Measurements from ENCODE around the gene GLTPD2. TPM values are rescaled to one million over a fixed set of nuclear protein-coding genes. Genes with fewer than 3 reads are reported as not detected.
"Not testable (repeated sequence)": the region's sequence is repeated elsewhere in the genome, so short reads cannot be mapped to it uniquely, and the experiment has no call there.

Gene GLTPD2
- total RNA-seq, 1 donor from 2014 or later = 0.46 TPM

- no peak for DNase-seq (ENCODE audit: low spot score)
These were observed 19.0 kb downstream of the GLTPD2 start for GRCh38 chr17:4807605-4808377.

- peak; percentile 35 for DNase-seq (ENCODE audit: low spot score)
These were observed 19.6 kb downstream of the GLTPD2 start for GRCh38 chr17:4808378-4808767.

- no peak for DNase-seq (ENCODE audit: low spot score)
These were observed 22.0 kb downstream of the GLTPD2 start for GRCh38 chr17:4810696-4811290.

GRCh38 chr17:4811471-4811870, 22.7 kb downstream of the GLTPD2 start:
- no peak for DNase-seq (ENCODE audit: low spot score)

GRCh38 chr17:4812690-4813089, 23.9 kb downstream of the GLTPD2 start:
- no peak for DNase-seq (ENCODE audit: low spot score)

- no peak for DNase-seq (ENCODE audit: low spot score)
These were observed 26.4 kb downstream of the GLTPD2 start for GRCh38 chr17:4815043-4815675.

GRCh38 chr17:4816826-4817225, 28.1 kb downstream of the GLTPD2 start:
- no peak for DNase-seq (ENCODE audit: low spot score)

- no peak for DNase-seq (ENCODE audit: low spot score)
These were observed 29.5 kb downstream of the GLTPD2 start for GRCh38 chr17:4818276-4818675.

- DNase-seq (ENCODE audit: low spot score) = no peak
These were observed 34.1 kb downstream of the GLTPD2 start for GRCh38 chr17:4822835-4823234.

GRCh38 chr17:4823373-4824089, 34.8 kb downstream of the GLTPD2 start:
- no peak for DNase-seq (ENCODE audit: low spot score)

GRCh38 chr17:4827399-4827798, 38.6 kb downstream of the GLTPD2 start:
- no peak for DNase-seq (ENCODE audit: low spot score)

GRCh38 chr17:4832829-4833177, 44.0 kb downstream of the GLTPD2 start:
- DNase-seq (ENCODE audit: low spot score) = not testable (repeated sequence)

- DNase-seq (ENCODE audit: low spot score) = peak; percentile 89
These were observed 44.6 kb downstream of the GLTPD2 start, which contains the start of gene MINK1 for GRCh38 chr17:4833178-4833940. MINK1 (plus strand) TSS chr17:4833340; CDS start chr17:4833584, 244 bp downstream.

GRCh38 chr17:4833941-4834680, 45.3 kb downstream of the GLTPD2 start:
- peak; percentile 30 for DNase-seq (ENCODE audit: low spot score)

GRCh38 chr17:4834681-4835020, 45.9 kb downstream of the GLTPD2 start:
- no peak for DNase-seq (ENCODE audit: low spot score)

- DNase-seq (ENCODE audit: low spot score) = no peak
These were observed 47.5 kb downstream of the GLTPD2 start for GRCh38 chr17:4836221-4836620.

- DNase-seq (ENCODE audit: low spot score) = no peak
These were observed 48.9 kb downstream of the GLTPD2 start for GRCh38 chr17:4837471-4838308.

- no peak for DNase-seq (ENCODE audit: low spot score)
These were observed 49.6 kb downstream of the GLTPD2 start for GRCh38 chr17:4838309-4838785.

- DNase-seq (ENCODE audit: low spot score) = no peak
These were observed 50.5 kb downstream of the GLTPD2 start for GRCh38 chr17:4839221-4839620.

Data from mucosa of gallbladder (tissue), 1 donor.